Activated T-cell treated with anti-CD3 and anti-CD28 coated beads, Interleukin-2, amount 50 U/mL, for 48 hours (primary cell): ENCODE data around the gene PI4KA.
"Not testable (repeated sequence)": the region's sequence is repeated elsewhere in the genome, so short reads cannot be mapped to it uniquely, and the experiment has no call there.

Experiments used
- DNase-seq, 2 experiments: peaks; one replicate each; pipeline ENCODE4 v3.0.0-alpha.2; 2020

PI4KA gene

GRCh38 chr22:20858615-20859416, at the start of gene PI4KA, which contains the start of gene SNAP29:
TSS of gene PI4KA (minus strand) at chr22:20858811. CDS start at chr22:20858725, 86 bp downstream.
TSS of gene SNAP29 (plus strand) at chr22:20859007. CDS start at chr22:20859111, 104 bp downstream.
- peak; percentile 98 for DNase-seq

GRCh38 chr22:20906387-20906767, 47.8 kb upstream of the PI4KA start:
- no peak for DNase-seq

GRCh38 chr22:20905415-20906386, 47.1 kb upstream of the PI4KA start:
- DNase-seq = no peak

GRCh38 chr22:20904980-20905355, 46.4 kb upstream of the PI4KA start:
- DNase-seq = no peak

GRCh38 chr22:20904008-20904979, 45.7 kb upstream of the PI4KA start:
- no peak for DNase-seq

GRCh38 chr22:20903093-20903492, 44.5 kb upstream of the PI4KA start:
- no peak for DNase-seq

GRCh38 chr22:20901093-20902033, 42.8 kb upstream of the PI4KA start:
- not testable (repeated sequence) for DNase-seq

- no peak for DNase-seq
Measured at GRCh38 chr22:20899827-20900423, 41.3 kb upstream of the PI4KA start.

- not testable (repeated sequence) for DNase-seq
Measured at GRCh38 chr22:20897737-20898136, 39.1 kb upstream of the PI4KA start.

GRCh38 chr22:20890975-20891374, 32.4 kb upstream of the PI4KA start:
- no peak for DNase-seq

GRCh38 chr22:20889904-20890540, 31.4 kb upstream of the PI4KA start:
- DNase-seq = no peak

- no peak for DNase-seq
Measured at GRCh38 chr22:20889025-20889704, 30.6 kb upstream of the PI4KA start.

- no peak for DNase-seq
Measured at GRCh38 chr22:20887375-20887774, 28.8 kb upstream of the PI4KA start.

GRCh38 chr22:20885557-20886323, 27.1 kb upstream of the PI4KA start:
- DNase-seq = peak; percentile 61 to 68

GRCh38 chr22:20885017-20885556, 26.5 kb upstream of the PI4KA start:
- no peak for DNase-seq

GRCh38 chr22:20884454-20884853, 25.8 kb upstream of the PI4KA start:
- DNase-seq = no peak

GRCh38 chr22:20882855-20883254, 24.2 kb upstream of the PI4KA start:
- no peak for DNase-seq
